Thyroid gland (tissue), 4 donors: ENCODE data around the gene RHBDD2.
"Not testable (repeated sequence)": the region's sequence is repeated elsewhere in the genome, so short reads cannot be mapped to it uniquely, and the experiment has no call there.

Experiments
- CTCF ChIP-seq, 6 experiments: fragments of 200-600 bp in 3 of 6; fragments of 450-650 bp in 3 of 6; sonication (generic) in 3 of 6; IDR thresholded peaks; one replicate each; pipeline ENCODE4 v1.5.1; 2016 to 2019; ENCODE audit warnings: antibody characterized with exemption in 6 of 6, mild to moderate bottlenecking in 2 of 6, inconsistent platforms in 1 of 6, moderate library complexity in 1 of 6
- POLR2A ChIP-seq, 2 donors: fragments of 450-650 bp; IDR thresholded peaks; one replicate each; pipeline ENCODE4 v1.6.1; 2017; ENCODE audit warnings: antibody characterized with exemption in 2 of 2, mild to moderate bottlenecking in 2 of 2, moderate library complexity in 1 of 2

- TF ChIP-seq CTCF, POLR2A (IDR thresholded peaks at IDR 0.05): not testable (repeated sequence)
Observed at GRCh38 chr7:75874180-75874579, 4.7 kb upstream of the RHBDD2 start.
